BLaER1 treated with 17β-estradiol and CSF1 and Interleukin-3, amounts not matched to agents 10 nM and 100 nM (cell line): ENCODE measurements around the gene ADAMTSL3.

Experiments used
- H3K27ac ChIP-seq, 11 experiments: shearing (Covaris generic); formaldehyde crosslinking; 2 replicates each; pipeline ENCODE4 v1.8.1; 2022
- H3K27me3 ChIP-seq, 11 experiments: shearing (Covaris generic); formaldehyde crosslinking; 2 replicates each; pipeline ENCODE4 v1.8.1; 2022
- H3K36me3 ChIP-seq, 11 experiments: shearing (Covaris generic); formaldehyde crosslinking; 2 replicates each; pipeline ENCODE4 v1.8.1; 2022
- H3K4me1 ChIP-seq, 10 experiments: shearing (Covaris generic); formaldehyde crosslinking; 2 replicates each; pipeline ENCODE4 v1.8.1; 2022
- H3K4me2 ChIP-seq, 11 experiments: shearing (Covaris generic); formaldehyde crosslinking; 2 replicates each; pipeline ENCODE4 v1.8.1; 2022
- H3K4me3 ChIP-seq, 10 experiments: shearing (Covaris generic); formaldehyde crosslinking; 2 replicates each; pipeline ENCODE4 v1.8.1; 2022
- H3K9ac ChIP-seq, 11 experiments: shearing (Covaris generic); formaldehyde crosslinking; 2 replicates each; pipeline ENCODE4 v1.8.1; 2022
- H3K9me3 ChIP-seq, 11 experiments: shearing (Covaris generic); formaldehyde crosslinking; replicated peaks in 1 of 11; 2 replicates each; pipeline ENCODE4 v1.8.1; 2022
- H4K20me1 ChIP-seq, 11 experiments: shearing (Covaris generic); formaldehyde crosslinking; 2 replicates each; pipeline ENCODE4 v1.8.1; 2022
- Cebpa-rat ChIP-seq, 11 experiments: shearing (Covaris generic); IDR thresholded peaks; 2 replicates each; pipeline ENCODE4 v1.8.1; 2022

Gene ADAMTSL3

GRCh38 chr15:83844742-83845141 is 190.8 kb downstream of the ADAMTSL3 start:
- Histone ChIP-seq H3K36me3 (no peaks in the 10 kb centered on the region), H3K27ac (no peak overlapping the region), H4K20me1 (no peaks in the 10 kb centered on the region), H3K4me3 (no peak overlapping the region), H3K4me1 (peaks cover 0 to 50% (median 0%) of the 10 kb centered on the region in 10 experiments; a peak in 7 of 20 replicates), H3K4me2 (peak overlapping the region in 3 of 11 experiments; percentile 30 to 48 (median 35); a peak in 5 of 22 replicates), H3K9ac (no peak overlapping the region), H3K27me3 (no peaks in the 10 kb centered on the region), H3K9me3 (no peaks in the 10 kb centered on the region)
- TF ChIP-seq Cebpa-rat (IDR thresholded peaks at IDR 0.05) = no peak

- H3K36me3 ChIP-seq = no peaks in the 10 kb centered on the region
- TF ChIP-seq Cebpa-rat (IDR thresholded peaks at IDR 0.05) = peak in 4 of 11 experiments; percentile 19 to 70 (median 24); a peak in 3 of 22 replicates
- no peak overlapping the region for H3K27ac ChIP-seq
- H3K4me2 ChIP-seq = peak overlapping the region in 3 of 11 experiments; percentile 30 to 48 (median 35); a peak in 5 of 22 replicates
- no peak overlapping the region for H3K9ac ChIP-seq
- no peaks in the 10 kb centered on the region for H3K9me3 ChIP-seq
- H3K4me1 ChIP-seq = peaks cover 0 to 50% (median 0%) of the 10 kb centered on the region in 10 experiments; a peak in 7 of 20 replicates
- H3K27me3 ChIP-seq = no peaks in the 10 kb centered on the region
- no peaks in the 10 kb centered on the region for H4K20me1 ChIP-seq
- no peak overlapping the region for H3K4me3 ChIP-seq
These were observed 191.3 kb downstream of the ADAMTSL3 start for GRCh38 chr15:83845230-83845629.

GRCh38 chr15:83846847-83847246 is 192.9 kb downstream of the ADAMTSL3 start:
- no peak for TF ChIP-seq Cebpa-rat (IDR thresholded peaks at IDR 0.05)
- Histone ChIP-seq H4K20me1 (no peaks in the 10 kb centered on the region), H3K4me2 (peak overlapping the region in 3 of 11 experiments; percentile 0 to 48 (median 30); a peak in 1 of 22 replicates), H3K9ac (no peak overlapping the region), H3K36me3 (no peaks in the 10 kb centered on the region), H3K9me3 (no peaks in the 10 kb centered on the region), H3K4me1 (peaks cover 0 to 50% (median 0%) of the 10 kb centered on the region in 10 experiments; a peak in 7 of 20 replicates), H3K4me3 (no peak overlapping the region), H3K27me3 (no peaks in the 10 kb centered on the region), H3K27ac (no peak overlapping the region)

- Histone ChIP-seq H3K27me3 (no peaks in the 10 kb centered on the region), H3K36me3 (no peaks in the 10 kb centered on the region), H3K4me3 (no peak overlapping the region), H3K4me1 (peaks cover 0 to 50% (median 0%) of the 10 kb centered on the region in 10 experiments; a peak in 7 of 20 replicates), H3K9me3 (no peaks in the 10 kb centered on the region), H3K27ac (peak overlapping the region in 1 of 11 experiments; percentile 24; a peak in 1 of 22 replicates), H3K4me2 (peak overlapping the region in 3 of 11 experiments; percentile 41 to 56 (median 45); a peak in 5 of 22 replicates), H3K9ac (no peak overlapping the region), H4K20me1 (no peaks in the 10 kb centered on the region)
- TF ChIP-seq Cebpa-rat (IDR thresholded peaks at IDR 0.05) = no peak
These were observed 194.6 kb downstream of the ADAMTSL3 start for GRCh38 chr15:83848315-83849050.

GRCh38 chr15:83850015-83850414 is 196.1 kb downstream of the ADAMTSL3 start:
- Histone ChIP-seq H3K36me3 (no peaks in the 10 kb centered on the region), H3K9me3 (no peaks in the 10 kb centered on the region), H3K4me2 (no peak overlapping the region), H3K4me3 (no peak overlapping the region), H3K4me1 (peaks cover 0 to 45% (median 0%) of the 10 kb centered on the region in 10 experiments; a peak in 7 of 20 replicates), H3K27me3 (no peaks in the 10 kb centered on the region), H3K27ac (no peak overlapping the region), H4K20me1 (no peaks in the 10 kb centered on the region), H3K9ac (no peak overlapping the region)
- no peak for TF ChIP-seq Cebpa-rat (IDR thresholded peaks at IDR 0.05)

GRCh38 chr15:83850501-83851245 is 196.8 kb downstream of the ADAMTSL3 start:
- Histone ChIP-seq H3K36me3 (no peaks in the 10 kb centered on the region), H3K27ac (no peak overlapping the region), H4K20me1 (no peaks in the 10 kb centered on the region), H3K27me3 (no peaks in the 10 kb centered on the region), H3K4me2 (no peak overlapping the region), H3K4me1 (peaks cover 0 to 39% (median 0%) of the 10 kb centered on the region in 10 experiments; a peak in 7 of 20 replicates), H3K9me3 (no peaks in the 10 kb centered on the region), H3K9ac (no peak overlapping the region), H3K4me3 (no peak overlapping the region)
- no peak for TF ChIP-seq Cebpa-rat (IDR thresholded peaks at IDR 0.05)

- H3K9ac ChIP-seq = no peak overlapping the region
- H3K4me3 ChIP-seq = no peak overlapping the region
- H3K4me1 ChIP-seq = peaks cover 0 to 14% (median 0%) of the 10 kb centered on the region in 10 experiments; a peak in 7 of 20 replicates
- TF ChIP-seq Cebpa-rat (IDR thresholded peaks at IDR 0.05) = no peak
- H3K27ac ChIP-seq = no peak overlapping the region
- H3K36me3 ChIP-seq = no peaks in the 10 kb centered on the region
- H3K4me2 ChIP-seq = no peak overlapping the region
- H4K20me1 ChIP-seq = no peaks in the 10 kb centered on the region
- no peaks in the 10 kb centered on the region for H3K27me3 ChIP-seq
- no peaks in the 10 kb centered on the region for H3K9me3 ChIP-seq
These were observed 199.3 kb downstream of the ADAMTSL3 start for GRCh38 chr15:83853232-83853631.

GRCh38 chr15:83854321-83854720 is 200.4 kb downstream of the ADAMTSL3 start:
- Histone ChIP-seq H3K4me2 (no peak overlapping the region), H3K27ac (no peak overlapping the region)

GRCh38 chr15:83854950-83855707 is 201.2 kb downstream of the ADAMTSL3 start:
- no peak overlapping the region for H3K27ac ChIP-seq
- no peak for TF ChIP-seq Cebpa-rat (IDR thresholded peaks at IDR 0.05)
- no peaks in the 10 kb centered on the region for H3K27me3 ChIP-seq
- no peak overlapping the region for H3K4me2 ChIP-seq
- no peaks in the 10 kb centered on the region for H4K20me1 ChIP-seq
- H3K4me3 ChIP-seq = no peak overlapping the region
- H3K9ac ChIP-seq = no peak overlapping the region
- no peaks in the 10 kb centered on the region for H3K4me1 ChIP-seq
- no peaks in the 10 kb centered on the region for H3K9me3 ChIP-seq
- no peaks in the 10 kb centered on the region for H3K36me3 ChIP-seq

More at GRCh38 chr15:83854321-83854720, 200.4 kb downstream of the ADAMTSL3 start:
- Histone ChIP-seq H3K4me1 (peaks cover 0 to 3% (median 0%) of the 10 kb centered on the region in 10 experiments; a peak in 4 of 20 replicates), H3K27me3 (no peaks in the 10 kb centered on the region), H3K4me3 (no peak overlapping the region), H3K9me3 (no peaks in the 10 kb centered on the region), H3K9ac (no peak overlapping the region), H4K20me1 (no peaks in the 10 kb centered on the region), H3K36me3 (no peaks in the 10 kb centered on the region)
- TF ChIP-seq Cebpa-rat (IDR thresholded peaks at IDR 0.05) = no peak
